GM19324 (cell line): ENCODE data around the gene DPH2.
A peak's percentile ranks its signal among the peaks of the same experiment; 100 is the strongest.

Experiments
- ATAC-seq: cut with Tn5 transposase; IDR thresholded peaks from one replicate; pipeline ENCODE4 v1.9.1; 2021; ENCODE audit warnings: mild to moderate bottlenecking, moderate library complexity; ENCODE audit not compliant: unreplicated experiment, low FRiP score

Gene DPH2

DNA sequence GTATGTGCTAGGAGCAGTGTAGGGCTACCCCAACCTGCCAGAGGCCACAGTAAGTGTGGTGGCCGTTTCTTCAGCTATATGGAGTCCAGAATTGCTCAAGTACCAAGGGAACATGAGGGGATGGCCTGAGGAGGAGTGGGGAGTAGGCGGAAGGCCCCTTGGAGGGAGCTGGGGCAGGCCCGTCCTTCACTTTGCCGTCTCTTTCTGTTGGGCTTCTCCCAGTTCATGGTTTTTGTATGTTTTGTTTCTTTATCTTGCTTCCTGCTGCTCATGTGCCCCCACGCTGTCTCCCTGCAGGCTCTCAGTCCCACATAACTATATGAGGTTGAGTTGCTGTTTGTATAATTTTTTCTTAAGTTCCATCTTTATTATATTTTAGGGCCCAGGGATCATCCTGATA, 5.9 kb upstream of the DPH2 start:
- no peak for ATAC-seq

DNA sequence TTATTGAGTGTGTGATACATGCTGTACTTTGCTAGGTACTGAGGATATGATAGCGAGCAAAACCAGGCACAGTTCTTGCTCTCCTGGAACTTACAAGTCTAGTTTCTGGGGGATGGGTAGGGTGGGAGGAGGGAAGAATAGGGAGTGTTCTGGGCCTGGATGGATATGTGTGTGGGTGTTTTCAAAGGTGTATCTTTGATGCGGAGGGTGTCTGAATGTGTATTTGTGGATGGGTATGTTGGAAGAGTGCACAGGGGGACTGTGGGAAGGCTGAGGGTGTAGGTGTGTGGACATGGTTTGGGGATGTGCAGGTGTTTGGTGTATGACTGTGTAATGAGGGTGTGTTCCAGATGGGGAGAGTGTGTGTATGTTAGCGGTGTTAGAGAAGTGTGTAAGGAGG, 4.5 kb upstream of the DPH2 start:
- ATAC-seq = no peak

DNA sequence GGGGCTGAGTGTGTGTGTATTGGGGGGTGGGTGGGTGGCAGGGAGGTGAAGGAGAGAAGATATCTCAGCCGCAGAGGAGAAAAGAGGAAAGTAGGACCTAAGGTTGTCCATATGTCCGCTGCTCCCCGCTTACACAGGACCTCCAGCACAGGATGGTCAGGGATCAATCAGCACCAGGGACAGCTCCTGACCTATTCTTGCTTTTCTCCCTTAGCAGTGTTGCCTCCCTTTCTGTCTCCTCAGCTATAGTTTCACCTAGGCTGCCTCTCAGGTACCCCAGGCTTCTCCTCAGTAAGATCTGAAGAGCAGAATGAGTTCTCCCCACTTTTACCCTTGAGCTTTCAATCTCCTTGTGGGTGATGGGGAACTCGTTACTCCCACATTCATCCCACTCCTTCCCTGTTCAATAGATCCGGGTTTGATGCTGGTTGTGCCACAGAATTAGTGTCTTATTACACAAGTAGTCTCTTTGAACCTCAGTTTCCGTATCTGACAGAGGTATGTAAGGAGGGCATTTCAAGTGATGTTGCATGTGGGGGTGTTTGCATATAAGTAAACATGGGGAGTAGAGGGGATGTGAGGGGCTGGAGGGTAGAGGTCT, 1.4 kb upstream of the DPH2 start:
- ATAC-seq = no peak

DNA sequence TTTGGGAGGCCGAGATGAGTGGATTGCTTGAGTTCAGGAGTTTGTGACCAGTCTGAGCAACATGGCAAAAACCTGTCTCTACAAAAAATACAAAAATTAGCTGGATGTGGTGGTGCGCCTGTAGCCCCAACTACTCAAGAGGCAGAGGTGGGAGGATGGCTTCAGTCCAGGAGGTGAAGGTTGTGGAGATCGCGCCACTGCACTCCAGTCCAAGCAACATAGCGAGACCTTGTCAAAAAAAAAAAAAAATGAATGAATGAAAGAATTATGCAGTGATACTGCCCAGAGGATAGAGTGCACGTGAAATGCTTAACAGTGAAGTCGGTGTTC, 429 bp upstream of the DPH2 start:
- no peak for ATAC-seq

DNA sequence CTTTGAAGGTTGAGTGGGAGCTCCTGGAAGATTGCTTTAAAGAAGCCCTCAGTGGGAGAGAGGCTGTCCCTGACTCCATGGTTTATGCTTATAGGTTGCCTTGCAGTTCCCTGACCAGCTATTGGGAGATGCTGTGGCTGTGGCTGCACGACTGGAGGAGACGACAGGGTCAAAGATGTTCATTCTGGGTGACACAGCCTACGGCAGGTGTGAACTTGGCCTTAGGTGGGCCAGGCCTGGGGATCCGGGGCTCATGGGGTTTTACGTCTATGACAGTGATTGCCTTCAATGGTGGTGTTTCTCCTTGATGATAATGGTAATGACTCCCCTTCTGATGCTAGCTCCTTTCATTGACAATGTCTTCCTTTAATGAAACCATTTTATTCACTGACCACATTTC, 692 bp downstream of the DPH2 start:
- ATAC-seq = no peak

DNA sequence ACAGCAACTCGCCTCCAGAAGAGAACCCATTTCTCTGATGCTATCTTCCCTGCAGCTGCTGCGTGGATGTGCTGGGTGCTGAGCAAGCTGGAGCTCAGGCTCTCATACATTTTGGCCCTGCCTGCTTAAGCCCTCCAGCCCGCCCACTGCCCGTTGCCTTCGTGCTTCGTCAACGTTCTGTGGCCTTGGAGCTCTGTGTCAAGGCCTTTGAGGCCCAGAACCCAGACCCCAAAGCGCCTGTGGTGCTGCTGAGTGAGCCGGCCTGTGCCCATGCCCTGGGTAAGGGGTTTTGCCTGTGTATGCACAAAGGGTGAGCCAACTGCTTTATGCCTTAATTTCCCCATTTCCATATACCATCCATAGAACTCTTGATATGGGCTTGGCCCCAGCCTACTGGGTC, 1.1 kb downstream of the DPH2 start:
- ATAC-seq = no peak

DNA sequence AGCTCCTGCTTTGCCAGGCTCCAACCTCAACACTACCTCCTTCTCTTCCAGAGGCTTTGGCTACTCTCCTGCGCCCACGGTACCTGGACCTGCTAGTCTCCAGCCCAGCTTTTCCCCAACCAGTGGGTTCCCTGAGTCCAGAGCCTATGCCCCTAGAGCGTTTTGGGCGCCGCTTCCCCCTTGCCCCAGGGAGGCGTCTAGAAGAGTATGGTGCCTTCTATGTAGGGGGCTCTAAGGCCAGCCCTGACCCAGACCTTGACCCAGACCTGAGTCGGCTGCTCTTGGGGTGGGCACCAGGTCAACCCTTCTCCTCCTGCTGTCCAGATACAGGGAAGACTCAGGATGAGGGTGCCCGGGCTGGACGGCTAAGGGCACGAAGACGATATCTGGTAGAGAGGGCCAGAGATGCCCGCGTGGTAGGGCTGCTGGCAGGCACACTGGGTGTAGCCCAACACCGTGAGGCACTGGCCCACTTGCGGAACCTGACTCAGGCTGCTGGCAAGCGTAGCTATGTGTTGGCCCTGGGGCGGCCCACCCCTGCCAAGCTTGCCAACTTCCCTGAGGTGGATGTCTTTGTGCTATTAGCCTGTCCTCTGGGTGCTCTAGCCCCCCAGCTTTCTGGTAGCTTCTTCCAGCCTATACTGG, 1.6 kb downstream of the DPH2 start:
- no peak for ATAC-seq

DNA sequence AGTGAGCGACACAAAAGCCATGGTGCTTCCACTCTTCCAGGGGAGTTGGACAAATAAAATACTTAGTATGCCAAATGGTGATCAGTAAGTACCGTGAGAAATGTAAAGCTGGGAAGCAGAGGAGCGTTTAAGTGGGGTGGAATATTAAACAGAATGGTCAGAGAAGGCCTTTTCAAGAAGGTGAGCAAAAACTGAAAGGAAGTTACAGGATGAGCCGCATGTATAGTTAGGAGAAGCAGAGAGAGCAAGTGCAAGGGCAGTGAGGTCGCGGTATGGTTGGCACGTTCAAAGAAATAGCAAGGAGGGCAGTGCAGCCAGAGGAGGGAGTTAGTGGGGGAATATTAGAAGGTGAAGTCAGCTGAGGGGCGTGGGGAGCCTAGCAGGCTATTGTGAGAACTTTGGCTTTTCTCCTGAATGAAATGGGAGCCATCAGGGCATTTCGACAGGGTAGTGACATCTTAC, 4.2 kb downstream of the DPH2 start:
- no peak for ATAC-seq

DNA sequence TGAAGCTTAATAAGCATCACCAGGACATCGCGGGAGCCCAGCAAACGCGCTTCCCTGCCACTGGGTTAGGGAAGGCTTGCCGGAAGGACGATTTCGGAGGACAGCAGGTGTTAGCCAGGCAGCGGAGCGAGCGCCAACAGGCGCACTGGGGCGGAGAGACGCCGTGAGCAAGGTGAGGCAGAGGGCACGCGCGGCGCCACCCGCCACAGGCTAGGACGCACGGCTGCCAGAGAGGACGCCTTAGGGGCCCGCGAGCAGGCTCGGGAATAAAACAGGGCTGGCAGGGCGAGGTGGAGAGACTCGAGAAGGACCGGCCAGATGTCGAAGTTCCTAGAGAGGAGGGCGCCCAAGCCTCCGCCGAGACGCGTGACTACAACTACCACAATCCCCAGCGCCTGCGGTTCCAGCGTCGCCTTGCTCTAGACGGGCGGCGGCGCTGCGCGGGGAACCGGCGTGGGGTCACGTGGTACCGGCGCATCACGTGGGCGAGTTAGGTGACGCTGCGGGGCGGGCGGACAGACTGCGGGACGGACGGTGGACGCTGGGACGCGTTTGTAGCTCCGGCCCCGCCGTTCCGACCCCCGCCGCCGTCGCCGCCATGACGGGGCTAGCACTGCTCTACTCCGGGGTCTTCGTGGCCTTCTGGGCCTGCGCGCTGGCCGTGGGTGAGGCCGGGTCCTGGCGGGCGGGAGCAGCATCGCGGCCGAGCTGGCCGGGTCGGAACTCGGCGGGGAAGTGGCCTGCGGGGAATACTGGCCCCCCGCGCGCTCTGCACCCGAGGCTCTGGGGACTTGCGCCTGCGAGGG, 4.8 kb downstream of the DPH2 start, which contains the start of gene ATP6V0B:
Gene ATP6V0B (plus strand): TSS at position 518 of the 806 bp plus-strand sequence. CDS start 81 bp downstream, at position 599.
- peak; percentile 76 for ATAC-seq

DNA sequence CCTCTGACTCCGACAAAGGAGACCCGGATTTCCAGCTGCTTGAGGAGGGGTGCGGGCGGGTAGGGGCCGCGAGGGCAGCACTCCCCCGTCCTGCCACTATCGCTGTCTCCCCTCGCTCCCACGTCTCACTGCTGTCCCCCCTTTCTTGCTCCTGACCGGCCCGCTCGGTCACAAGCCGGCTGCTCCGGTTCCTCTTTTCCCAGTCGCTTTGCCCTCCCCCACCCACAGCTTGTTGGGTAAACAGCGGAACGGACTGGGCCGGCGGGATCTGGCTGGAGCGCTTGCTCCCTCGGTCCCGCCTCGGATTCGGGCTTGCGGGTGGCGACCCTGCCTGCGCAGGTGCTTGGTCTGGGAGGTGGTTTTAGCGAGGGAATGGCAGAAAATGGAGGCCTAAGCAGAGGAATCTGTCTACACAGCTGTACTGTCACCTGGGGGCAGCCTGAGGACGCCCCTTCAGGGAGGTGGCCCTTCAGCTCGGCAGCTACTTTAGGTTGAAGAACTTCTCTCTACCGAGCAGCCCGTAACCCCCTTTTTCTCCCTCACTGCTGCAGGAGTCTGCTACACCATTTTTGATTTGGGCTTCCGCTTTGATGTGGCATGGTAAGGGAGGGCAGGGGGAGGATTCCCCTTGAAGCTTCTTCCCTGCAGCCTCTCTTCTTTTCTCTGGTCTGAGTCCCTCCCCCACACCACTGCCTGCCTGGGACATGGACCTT, 5.6 kb downstream of the DPH2 start:
- ATAC-seq = no peak

DNA sequence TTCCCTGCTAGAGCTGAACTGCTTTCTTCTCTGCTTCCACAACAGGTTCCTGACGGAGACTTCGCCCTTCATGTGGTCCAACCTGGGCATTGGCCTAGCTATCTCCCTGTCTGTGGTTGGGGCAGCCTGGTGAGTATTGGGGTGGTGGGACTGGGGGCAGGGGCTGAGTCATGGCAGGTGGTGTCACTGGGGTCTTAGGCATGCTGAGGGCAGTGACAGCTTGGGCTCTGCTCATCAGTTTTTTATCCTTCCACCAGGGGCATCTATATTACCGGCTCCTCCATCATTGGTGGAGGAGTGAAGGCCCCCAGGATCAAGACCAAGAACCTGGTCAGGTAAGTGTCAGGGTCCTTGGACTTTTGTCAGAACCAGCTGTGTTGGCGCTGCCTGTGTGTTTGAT, 6.2 kb downstream of the DPH2 start:
- no peak for ATAC-seq

DNA sequence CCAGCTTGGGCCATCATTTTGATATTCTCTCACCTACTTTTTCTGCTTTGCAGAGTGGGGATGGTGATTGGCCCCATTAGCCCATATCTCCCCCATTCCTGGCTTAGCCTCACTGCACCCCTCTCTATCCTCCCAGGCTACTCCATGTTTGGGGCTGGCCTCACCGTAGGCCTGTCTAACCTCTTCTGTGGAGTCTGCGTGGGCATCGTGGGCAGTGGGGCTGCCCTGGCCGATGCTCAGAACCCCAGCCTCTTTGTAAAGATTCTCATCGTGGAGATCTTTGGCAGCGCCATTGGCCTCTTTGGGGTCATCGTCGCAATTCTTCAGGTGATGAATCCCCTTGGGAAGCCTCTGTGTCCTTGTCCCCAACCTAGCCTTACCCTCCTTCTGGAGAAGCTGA, 7.1 kb downstream of the DPH2 start:
- ATAC-seq = no peak

DNA sequence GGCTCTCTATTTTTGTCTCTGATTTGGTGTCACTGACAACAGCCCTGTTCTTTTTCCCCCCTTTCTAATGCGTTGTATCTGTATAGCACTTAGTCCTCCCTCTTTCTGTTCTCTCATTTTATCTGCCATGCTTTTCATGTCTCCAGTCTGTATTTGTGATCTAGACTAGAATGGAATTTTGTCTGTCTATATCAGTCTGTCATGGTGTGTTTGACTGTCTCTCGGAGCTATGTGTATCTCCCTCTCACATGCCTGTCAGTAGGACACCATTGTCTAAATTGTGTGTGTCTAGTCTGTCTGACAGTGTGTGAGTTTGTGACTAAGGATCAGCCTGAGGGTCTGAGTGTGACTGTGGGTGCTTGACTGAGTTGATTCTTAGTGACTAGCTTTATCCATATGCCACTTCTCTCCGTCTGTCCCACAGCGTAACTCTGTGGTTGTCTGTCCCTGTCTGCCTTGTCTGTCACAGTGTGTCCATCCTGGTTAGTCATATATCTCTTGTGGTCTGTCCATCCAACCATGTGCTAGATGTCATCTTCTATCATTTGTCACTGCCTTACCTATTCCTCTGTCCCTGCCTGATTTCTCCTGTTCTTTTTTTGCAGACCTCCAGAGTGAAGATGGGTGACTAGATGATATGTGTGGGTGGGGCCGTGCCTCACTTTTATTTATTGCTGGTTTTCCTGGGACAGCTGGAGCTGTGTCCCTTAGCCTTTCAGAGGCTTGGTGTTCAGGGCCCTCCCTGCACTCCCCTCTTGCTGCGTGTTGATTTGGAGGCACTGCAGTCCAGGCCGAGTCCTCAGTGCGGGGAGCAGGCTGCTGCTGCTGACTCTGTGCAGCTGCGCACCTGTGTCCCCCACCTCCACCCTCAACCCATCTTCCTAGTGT, 7.8 kb downstream of the DPH2 start:
- ATAC-seq = no peak

DNA sequence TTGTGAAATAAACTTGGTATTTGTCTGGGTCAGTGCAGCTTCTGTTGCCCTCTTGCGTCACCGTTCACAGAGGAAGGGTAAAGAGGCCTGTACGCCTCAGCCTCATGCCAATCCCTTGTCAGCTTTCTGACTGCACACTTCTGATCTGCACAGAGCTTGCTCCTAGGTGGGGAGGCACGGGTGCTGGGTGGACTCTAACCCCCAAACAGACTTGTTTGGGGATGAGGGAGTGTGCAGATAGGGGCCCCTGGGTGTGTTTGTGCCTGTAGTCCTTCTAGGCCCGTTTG, 8.4 kb downstream of the DPH2 start:
- no peak for ATAC-seq

DNA sequence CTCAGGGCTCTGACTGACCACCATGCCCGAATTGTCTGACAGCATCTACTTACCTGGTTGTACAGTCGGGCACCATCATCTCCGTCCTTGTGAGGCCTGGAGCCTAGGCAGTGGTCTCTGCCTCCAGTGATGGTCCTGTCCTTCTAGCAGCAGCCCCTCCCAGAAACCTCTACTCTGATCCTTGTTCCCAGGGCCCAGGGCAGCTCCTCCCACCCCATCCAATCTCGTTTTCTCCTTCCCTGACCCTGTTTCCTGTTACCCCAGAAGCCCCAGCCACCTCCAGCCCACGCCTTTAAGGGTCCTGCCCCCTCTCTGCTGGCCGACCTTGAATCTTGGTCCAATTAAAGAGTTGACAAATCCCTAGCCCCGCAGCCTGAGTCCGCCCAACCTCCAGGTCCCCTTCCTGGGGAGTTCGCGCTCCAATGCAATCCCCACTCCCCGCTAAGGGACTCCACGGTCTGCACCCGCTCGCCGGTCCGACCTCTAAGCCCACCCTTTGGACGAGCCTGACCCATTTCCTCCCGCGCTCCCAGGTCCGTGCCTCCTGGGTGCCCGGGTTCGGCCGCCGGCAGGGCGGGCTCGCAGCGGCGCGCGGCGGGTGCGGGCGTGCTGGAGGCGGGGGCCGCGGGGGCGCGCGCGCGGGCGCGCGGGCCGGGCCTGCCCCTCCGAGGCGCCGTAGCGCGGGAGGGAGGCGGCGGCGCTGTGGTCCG, 8.9 kb downstream of the DPH2 start, which contains the start of gene B4GALT2:
Gene B4GALT2 (plus strand): TSS at position 660 of the 710 bp plus-strand sequence. CDS start 1,951 bp downstream, outside the sequence.
- ATAC-seq = no peak

DNA sequence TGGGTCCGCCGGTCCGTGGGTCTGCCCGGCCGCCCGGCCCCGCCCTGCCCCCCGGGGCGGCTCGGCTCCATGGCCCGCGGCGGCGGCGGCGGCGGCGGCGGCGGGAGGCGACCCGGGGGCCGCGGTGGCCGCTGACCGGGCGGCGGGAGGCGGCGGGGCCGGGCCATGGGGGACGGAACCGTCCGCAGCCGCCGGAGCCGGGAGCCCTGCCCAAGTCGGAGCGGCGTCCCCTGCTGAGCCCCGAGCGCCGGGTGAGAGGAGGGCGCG, 9.4 kb downstream of the DPH2 start:
- no peak for ATAC-seq

DNA sequence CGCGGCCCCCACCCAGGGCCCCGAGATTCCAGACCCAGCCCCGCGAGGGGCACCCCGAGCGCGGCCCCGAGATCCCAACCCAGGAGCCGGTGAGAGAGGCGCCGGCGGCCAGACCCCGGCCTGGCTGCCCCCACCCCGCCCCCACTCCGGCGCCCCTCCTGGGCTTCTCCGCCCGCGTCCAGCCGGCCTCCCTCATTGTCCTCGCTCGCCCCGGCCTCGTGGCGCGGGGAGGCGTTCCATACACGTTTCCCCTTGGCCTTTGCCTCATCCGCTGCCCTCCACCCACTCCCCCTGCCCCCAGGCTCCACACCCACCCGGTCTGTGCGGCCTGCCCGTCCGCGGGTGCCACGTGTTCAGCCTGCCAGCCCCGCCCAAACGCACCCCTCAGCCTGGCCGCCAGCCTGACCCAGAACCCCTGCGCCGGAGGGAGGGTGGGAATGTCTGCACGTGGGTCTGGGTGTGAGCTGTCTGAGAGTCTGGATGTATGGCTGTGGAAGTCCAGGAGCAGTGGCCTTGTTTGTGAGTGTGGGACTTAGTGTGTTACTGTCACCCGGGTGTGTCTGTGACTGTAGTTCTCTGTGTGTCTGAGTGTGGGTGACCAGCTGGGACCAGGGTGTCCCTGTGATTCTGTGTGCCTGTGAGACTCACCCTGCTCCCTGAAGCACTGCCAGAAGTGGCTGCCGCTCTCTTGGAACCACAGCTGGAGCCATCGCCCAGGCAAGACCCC, 9.9 kb downstream of the DPH2 start:
- ATAC-seq = no peak

DNA sequence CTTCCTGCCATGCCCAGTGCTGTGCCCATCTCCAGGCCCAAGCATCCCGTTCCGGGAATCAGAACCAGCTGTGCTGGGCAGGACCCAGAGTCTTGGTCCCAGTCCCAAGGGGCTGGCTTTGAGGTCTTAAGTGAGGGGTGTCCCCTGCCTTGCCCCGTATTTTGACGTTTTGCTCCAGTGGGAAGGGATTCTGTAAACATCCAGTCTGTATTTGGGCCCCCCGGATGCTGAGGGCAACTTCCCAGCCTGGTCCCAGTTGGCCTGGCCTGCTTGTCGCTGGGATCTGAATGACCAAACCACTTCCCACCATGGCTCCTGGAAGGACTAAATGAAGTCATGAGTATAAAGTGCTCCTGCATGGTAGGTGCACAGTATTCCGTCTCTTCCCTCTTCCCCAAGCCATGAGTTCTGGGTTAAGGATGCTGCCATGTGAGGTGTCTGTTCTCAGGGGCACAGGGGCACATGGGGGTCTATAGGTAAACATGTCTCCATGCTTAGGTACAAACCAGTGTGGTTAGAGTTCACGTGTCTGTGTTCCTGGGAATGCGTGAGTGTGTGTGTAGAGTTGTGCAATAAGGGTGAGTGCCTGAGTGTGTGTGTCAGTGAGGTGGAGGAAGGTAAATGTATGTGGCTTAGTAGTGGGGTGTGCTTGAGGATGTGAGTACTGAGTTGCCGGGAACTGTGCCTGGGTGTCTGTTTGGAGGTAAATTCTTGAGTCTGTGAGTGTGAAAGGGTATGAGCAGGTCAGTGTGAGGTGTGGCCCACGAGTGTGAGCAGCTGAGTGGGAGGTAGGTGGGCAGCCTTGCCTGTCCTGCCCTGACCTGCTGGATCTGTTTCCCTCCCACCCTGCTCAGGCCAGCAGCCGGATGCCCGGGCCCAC, 10.7 kb downstream of the DPH2 start:
- no peak for ATAC-seq
